Measurements from ENCODE around the gene NUDT16. TPM values are rescaled to one million over a fixed set of nuclear protein-coding genes. Genes with fewer than 3 reads are reported as not detected.

Gene NUDT16
- total RNA-seq, result 47.2 TPM
- long read RNA-seq, full-length matches to known transcripts, result 25 of 42 reads
- long read RNA-seq, partial matches to known transcripts, result 2 of 42 reads
- long read RNA-seq, other reads (novel, unspliced or antisense), result 15 of 42 reads

DNA sequence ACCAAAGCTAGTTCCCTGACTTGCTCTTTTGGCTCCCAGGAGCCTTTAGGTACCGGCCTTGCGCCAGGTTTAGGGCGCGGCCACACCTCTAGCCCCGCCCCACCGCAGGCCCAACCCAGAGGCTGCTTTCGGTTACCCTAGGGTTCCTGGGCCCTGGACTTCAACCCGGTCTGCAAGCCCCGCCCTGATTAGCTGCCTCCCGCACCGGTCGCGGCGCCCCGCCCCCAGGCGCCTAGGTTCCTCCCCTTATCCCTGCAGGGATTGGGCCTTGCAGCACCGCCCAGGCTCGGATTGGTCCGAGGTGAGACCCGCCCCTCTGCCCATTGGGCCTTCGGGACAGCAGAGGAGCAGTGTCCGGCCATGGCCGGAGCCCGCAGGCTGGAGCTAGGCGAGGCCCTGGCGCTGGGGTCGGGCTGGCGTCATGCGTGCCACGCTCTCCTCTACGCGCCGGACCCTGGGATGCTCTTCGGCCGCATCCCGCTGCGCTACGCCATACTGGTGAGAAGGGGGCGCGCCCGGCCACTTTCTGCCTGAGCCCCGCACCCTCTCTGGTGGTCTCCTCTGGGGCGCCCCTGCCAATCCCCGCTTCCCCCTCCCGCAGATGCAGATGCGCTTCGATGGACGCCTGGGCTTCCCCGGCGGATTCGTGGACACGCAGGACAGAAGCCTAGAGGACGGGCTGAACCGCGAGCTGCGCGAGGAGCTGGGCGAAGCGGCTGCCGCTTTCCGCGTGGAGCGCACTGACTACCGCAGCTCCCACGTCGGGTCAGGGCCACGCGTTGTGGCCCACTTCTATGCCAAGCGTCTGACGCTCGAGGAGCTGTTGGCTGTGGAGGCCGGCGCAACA lies at the start of gene NUDT16:
Gene NUDT16 (plus strand): TSS at position 330 of the 847 bp plus-strand sequence. CDS start 31 bp downstream, at position 361.
- ATAC-seq (peak; percentile 96), DNase-seq (peak; percentile 100)
- TF ChIP-seq, protein P1, sequence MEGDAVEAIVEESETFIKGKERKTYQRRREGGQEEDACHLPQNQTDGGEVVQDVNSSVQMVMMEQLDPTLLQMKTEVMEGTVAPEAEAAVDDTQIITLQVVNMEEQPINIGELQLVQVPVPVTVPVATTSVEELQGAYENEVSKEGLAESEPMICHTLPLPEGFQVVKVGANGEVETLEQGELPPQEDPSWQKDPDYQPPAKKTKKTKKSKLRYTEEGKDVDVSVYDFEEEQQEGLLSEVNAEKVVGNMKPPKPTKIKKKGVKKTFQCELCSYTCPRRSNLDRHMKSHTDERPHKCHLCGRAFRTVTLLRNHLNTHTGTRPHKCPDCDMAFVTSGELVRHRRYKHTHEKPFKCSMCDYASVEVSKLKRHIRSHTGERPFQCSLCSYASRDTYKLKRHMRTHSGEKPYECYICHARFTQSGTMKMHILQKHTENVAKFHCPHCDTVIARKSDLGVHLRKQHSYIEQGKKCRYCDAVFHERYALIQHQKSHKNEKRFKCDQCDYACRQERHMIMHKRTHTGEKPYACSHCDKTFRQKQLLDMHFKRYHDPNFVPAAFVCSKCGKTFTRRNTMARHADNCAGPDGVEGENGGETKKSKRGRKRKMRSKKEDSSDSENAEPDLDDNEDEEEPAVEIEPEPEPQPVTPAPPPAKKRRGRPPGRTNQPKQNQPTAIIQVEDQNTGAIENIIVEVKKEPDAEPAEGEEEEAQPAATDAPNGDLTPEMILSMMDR (IDR thresholded peaks at IDR 0.05), result peak; percentile 10
- Histone ChIP-seq H3K27ac (peak within 1 kb of the TSS; percentile 95), H3K4me3 (peak within 1 kb of the TSS; percentile 87), H3K27me3 (no peaks in the 10 kb centered on the region), H3K4me1 (peaks cover 40% of the 10 kb centered on the region), H3K36me3 (peaks cover 9% of the 10 kb centered on the region), H3K9me3 (no peaks in the 10 kb centered on the region)
- intact Hi-C loops (cut with DNase I), result no loop called here

DNA sequence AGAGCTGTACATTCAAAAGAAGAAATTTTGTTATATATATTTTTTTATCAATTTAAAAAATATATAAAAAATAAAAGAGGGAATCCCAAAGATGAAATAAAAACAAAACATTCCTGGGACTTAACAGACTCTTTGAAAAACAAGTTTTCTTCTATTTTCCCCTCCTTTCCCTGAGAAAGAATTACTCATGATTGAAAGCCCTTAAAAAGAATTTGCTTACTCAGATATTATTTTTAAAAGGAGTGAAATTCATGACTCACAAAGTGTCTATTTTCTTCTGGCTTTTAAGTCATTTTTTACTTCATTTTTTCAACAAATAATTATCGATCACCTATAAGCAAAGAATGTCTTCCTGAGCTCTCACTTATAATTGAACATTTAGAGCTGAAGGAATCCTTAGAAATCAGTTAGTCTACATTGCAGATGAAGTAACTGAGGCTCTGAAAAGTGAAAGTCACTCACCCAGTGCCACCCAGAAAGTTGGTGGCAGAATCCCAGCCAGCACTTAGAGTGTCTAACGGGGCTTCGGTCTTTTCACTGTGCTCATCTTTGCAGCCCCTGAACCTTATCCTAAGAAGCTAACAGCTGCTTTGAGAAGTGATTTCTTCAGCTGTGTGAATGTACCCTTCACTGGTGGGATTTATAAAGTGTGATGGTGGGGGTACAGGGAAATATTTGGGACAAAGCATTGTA lies 42.5 kb upstream of the NUDT16 start:
- no peak for ATAC-seq
- TF ChIP-seq, protein P1 (IDR thresholded peaks at IDR 0.05), result no peak
- intact Hi-C loops (cut with DNase I), result no loop called here
- Histone ChIP-seq H3K4me1 (no peaks in the 10 kb centered on the region), H3K4me3 (no peak overlapping the region), H3K36me3 (no peaks in the 10 kb centered on the region), H3K27me3 (no peaks in the 10 kb centered on the region), H3K27ac (no peak overlapping the region), H3K9me3 (no peaks in the 10 kb centered on the region)
- DNase-seq, result no peak

DNA sequence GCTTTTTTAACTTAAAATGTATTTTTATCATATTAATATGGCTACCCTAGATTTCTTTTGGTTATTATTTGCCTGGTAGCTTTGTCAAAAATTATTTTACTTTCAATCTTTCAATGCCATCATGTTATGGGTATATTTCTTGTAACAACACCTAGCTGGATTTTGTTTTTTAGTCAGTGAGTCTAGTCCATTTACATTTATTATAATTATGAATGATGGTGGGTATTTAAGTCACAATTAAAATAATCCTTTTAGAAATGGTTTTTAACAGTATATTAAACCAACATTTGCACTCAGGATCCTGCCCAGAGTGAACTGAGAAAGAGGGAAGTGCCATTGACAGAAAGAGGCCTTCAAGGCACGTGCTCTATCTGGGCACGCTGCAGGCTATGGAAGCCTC lies 39.8 kb upstream of the NUDT16 start:
- H3K27ac ChIP-seq, result no peak overlapping the region
- H3K4me1 ChIP-seq, result no peaks in the 10 kb centered on the region
- no peak overlapping the region for H3K4me3 ChIP-seq
- intact Hi-C loops (cut with DNase I), result no loop called here
- DNase-seq (no peak), ATAC-seq (no peak)
- TF ChIP-seq, protein P1 (IDR thresholded peaks at IDR 0.05), result no peak
- no peaks in the 10 kb centered on the region for H3K9me3 ChIP-seq
- no peaks in the 10 kb centered on the region for H3K36me3 ChIP-seq
- no peaks in the 10 kb centered on the region for H3K27me3 ChIP-seq

DNA sequence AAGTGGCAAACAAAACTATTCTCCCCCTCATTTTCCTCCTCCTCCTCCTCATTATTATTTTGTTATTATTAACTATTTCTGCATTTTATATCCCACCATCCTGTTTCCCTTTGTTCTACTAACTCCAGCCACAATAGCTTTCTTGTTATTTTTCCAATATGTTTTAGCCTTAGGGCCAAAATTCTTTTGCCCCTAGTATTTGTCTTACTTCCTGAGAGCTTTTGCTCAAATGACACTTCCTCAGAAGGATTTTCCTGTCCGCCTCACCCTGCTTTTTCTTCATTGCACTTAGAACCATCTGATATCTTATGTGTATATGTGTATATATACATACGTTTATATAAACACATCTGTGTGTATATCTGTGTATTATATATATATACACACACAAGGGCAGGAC lies 32.7 kb upstream of the NUDT16 start:
- Histone ChIP-seq H3K27ac (no peak overlapping the region), H3K27me3 (no peaks in the 10 kb centered on the region), H3K9me3 (no peaks in the 10 kb centered on the region), H3K4me1 (no peaks in the 10 kb centered on the region), H3K4me3 (no peak overlapping the region), H3K36me3 (no peaks in the 10 kb centered on the region)
- ATAC-seq (no peak), DNase-seq (no peak)
- intact Hi-C loops (cut with DNase I), result no loop called here
- TF ChIP-seq, protein P1 (IDR thresholded peaks at IDR 0.05), result no peak

DNA sequence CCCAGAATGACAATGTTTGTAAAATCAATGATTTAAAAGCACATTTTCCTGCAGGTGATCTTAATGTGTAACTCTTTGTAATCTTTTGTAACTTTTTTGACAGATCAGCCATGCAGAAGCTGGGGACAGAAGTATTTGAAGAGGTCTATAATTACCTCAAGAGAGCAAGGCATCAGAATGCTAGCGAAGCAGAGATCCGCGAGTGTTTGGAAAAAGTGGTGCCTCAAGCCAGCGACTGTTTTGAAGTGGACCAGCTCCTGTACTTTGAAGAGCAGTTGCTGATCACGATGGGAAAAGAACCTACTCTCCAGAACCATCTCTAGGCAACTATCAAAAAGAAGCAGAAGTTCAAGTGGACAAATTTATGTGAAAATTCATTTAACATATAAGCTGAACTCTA lies 32.1 kb upstream of the NUDT16 start:
- no peak overlapping the region for H3K27ac ChIP-seq
- no peaks in the 10 kb centered on the region for H3K9me3 ChIP-seq
- no peak for ATAC-seq
- DNase-seq, result no peak
- no peaks in the 10 kb centered on the region for H3K36me3 ChIP-seq
- no peaks in the 10 kb centered on the region for H3K4me1 ChIP-seq
- no peaks in the 10 kb centered on the region for H3K27me3 ChIP-seq
- no peak overlapping the region for H3K4me3 ChIP-seq
- TF ChIP-seq, protein P1 (IDR thresholded peaks at IDR 0.05), result no peak
- intact Hi-C loops (cut with DNase I), result no loop called here
